RKO (cell line): ENCODE data around the gene SPANXD.
"Not testable (repeated sequence)": the region's sequence is repeated elsewhere in the genome, so short reads cannot be mapped to it uniquely, and the experiment has no call there.

Source experiments
- DNase-seq: peaks from one replicate; pipeline ENCODE4 v3.0.0-alpha.2; 2016; ENCODE audit warnings: low spot score

SPANXD gene

GRCh38 chrX:141698639-141699038 lies at the start of gene SPANXD:
Gene SPANXD, minus strand, starts transcription at chrX:141698739. Its CDS starts 334 bp downstream, at chrX:141698405.
- not testable (repeated sequence) for DNase-seq

GRCh38 chrX:141742666-141743065 lies 44.1 kb upstream of the SPANXD start:
- no peak for DNase-seq

GRCh38 chrX:141736656-141737055 lies 38.1 kb upstream of the SPANXD start:
- DNase-seq, result no peak

GRCh38 chrX:141733371-141733770 lies 34.8 kb upstream of the SPANXD start:
- DNase-seq, result no peak

- DNase-seq, result no peak
These were observed 33.5 kb upstream of the SPANXD start for GRCh38 chrX:141732031-141732430.

GRCh38 chrX:141724186-141724585 lies 25.6 kb upstream of the SPANXD start:
- DNase-seq, result no peak

- DNase-seq, result no peak
These were observed 16.1 kb upstream of the SPANXD start for GRCh38 chrX:141714680-141715079.

- DNase-seq, result no peak
These were observed 2.5 kb upstream of the SPANXD start for GRCh38 chrX:141701072-141701471.

GRCh38 chrX:141673946-141674345 lies 24.6 kb downstream of the SPANXD start:
- no peak for DNase-seq

GRCh38 chrX:141669689-141670088 lies 28.9 kb downstream of the SPANXD start:
- no peak for DNase-seq

- no peak for DNase-seq
These were observed 30.2 kb downstream of the SPANXD start for GRCh38 chrX:141668371-141668770.

GRCh38 chrX:141662781-141663180 lies 35.8 kb downstream of the SPANXD start:
- DNase-seq, result no peak

GRCh38 chrX:141652286-141652685 lies 46.3 kb downstream of the SPANXD start:
- DNase-seq, result no peak
